ENCODE data around the gene ABCA6. TPM values are rescaled to one million over a fixed set of nuclear protein-coding genes. Genes with fewer than 3 reads are reported as not detected.

Gene ABCA6, protein sequence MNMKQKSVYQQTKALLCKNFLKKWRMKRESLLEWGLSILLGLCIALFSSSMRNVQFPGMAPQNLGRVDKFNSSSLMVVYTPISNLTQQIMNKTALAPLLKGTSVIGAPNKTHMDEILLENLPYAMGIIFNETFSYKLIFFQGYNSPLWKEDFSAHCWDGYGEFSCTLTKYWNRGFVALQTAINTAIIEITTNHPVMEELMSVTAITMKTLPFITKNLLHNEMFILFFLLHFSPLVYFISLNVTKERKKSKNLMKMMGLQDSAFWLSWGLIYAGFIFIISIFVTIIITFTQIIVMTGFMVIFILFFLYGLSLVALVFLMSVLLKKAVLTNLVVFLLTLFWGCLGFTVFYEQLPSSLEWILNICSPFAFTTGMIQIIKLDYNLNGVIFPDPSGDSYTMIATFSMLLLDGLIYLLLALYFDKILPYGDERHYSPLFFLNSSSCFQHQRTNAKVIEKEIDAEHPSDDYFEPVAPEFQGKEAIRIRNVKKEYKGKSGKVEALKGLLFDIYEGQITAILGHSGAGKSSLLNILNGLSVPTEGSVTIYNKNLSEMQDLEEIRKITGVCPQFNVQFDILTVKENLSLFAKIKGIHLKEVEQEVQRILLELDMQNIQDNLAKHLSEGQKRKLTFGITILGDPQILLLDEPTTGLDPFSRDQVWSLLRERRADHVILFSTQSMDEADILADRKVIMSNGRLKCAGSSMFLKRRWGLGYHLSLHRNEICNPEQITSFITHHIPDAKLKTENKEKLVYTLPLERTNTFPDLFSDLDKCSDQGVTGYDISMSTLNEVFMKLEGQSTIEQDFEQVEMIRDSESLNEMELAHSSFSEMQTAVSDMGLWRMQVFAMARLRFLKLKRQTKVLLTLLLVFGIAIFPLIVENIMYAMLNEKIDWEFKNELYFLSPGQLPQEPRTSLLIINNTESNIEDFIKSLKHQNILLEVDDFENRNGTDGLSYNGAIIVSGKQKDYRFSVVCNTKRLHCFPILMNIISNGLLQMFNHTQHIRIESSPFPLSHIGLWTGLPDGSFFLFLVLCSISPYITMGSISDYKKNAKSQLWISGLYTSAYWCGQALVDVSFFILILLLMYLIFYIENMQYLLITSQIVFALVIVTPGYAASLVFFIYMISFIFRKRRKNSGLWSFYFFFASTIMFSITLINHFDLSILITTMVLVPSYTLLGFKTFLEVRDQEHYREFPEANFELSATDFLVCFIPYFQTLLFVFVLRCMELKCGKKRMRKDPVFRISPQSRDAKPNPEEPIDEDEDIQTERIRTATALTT (N-terminal part only)
- total RNA-seq = 0.31 and 1.6 TPM in 2 replicates
- long read RNA-seq, partial matches to known transcripts = 0 of 2 reads
- long read RNA-seq, other reads (novel, unspliced or antisense) = 2 of 2 reads

DNA sequence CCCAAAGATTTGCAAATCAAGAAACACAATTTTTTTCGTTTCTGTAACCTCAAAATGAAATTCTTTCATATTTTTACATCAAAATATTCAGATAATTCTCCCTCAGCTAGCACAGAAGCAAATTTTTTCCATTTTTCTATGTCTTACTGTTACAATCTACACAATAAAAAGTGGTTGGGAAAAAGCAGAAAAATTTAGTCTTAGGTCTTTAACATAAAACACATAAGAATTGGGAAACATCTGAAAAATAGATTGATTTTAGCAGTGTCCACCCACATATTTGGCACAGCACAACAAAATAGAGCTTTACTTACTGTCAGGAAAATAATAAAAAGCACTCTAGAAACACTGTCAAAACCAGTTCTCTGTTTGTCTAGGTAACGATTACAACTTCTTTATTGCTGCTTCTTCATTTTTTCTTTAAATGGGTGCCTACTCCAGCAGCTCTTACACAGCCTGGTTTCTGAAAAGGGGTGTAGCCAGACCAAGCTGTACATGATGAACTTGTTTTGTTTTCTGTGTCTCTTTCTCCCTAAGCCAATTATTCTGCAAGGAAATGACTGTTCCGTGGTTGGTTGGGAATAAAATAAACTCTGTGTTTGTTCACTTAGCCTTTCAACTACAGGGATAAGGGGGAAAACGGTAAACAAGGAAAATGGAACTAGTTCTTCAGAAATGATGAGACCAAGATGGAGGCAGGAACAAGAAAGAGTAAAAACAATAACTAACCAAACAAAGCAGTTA is at the start of gene ABCA6:
ABCA6 (minus strand) TSS at position 465 of the 744 bp plus-strand sequence. CDS start 1,192 bp downstream, outside the sequence.
- Mint-ChIP-seq H3K4me3 (ENCODE audit: low read depth) (no peak within 1 kb of the TSS), H3K27ac (no peak within 1 kb of the TSS), H3K27me3 (no peaks in the 10 kb centered on the region), H3K4me1 (ENCODE audit: low read depth) (peaks cover 1% of the 10 kb centered on the region), H3K36me3 (ENCODE audit: insufficient read depth) (no peaks in the 10 kb centered on the region), H3K9me3 (ENCODE audit: low read depth) (no peaks in the 10 kb centered on the region)
- no peak for DNase-seq (ENCODE audit: low spot score, unreplicated experiment)
- TF ChIP-seq, protein P1, sequence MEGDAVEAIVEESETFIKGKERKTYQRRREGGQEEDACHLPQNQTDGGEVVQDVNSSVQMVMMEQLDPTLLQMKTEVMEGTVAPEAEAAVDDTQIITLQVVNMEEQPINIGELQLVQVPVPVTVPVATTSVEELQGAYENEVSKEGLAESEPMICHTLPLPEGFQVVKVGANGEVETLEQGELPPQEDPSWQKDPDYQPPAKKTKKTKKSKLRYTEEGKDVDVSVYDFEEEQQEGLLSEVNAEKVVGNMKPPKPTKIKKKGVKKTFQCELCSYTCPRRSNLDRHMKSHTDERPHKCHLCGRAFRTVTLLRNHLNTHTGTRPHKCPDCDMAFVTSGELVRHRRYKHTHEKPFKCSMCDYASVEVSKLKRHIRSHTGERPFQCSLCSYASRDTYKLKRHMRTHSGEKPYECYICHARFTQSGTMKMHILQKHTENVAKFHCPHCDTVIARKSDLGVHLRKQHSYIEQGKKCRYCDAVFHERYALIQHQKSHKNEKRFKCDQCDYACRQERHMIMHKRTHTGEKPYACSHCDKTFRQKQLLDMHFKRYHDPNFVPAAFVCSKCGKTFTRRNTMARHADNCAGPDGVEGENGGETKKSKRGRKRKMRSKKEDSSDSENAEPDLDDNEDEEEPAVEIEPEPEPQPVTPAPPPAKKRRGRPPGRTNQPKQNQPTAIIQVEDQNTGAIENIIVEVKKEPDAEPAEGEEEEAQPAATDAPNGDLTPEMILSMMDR (IDR thresholded peaks at IDR 0.05; ENCODE audit: unreplicated experiment) = no peak

DNA sequence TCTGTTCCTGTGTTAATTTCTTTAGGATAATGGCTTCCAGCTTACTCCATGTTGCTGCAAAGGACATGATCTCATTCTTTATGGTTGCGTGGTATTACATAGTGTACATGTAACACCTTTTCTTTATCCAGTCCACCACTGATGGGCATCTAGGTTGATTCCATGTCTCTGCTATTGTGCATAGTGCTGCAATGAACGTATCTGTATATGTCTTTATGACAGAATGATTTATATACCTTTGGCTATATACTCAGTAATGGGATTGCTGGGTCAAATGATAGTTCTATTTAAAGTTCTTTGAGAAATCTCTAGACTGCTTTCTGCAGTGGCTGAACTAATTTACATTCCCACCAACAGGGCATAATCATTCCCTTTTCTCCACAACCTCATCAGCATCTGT is 47.1 kb upstream of the ABCA6 start:
- H3K27me3 Mint-ChIP-seq = no peaks in the 10 kb centered on the region
- TF ChIP-seq, protein P1 (IDR thresholded peaks at IDR 0.05; ENCODE audit: unreplicated experiment) = no peak
- no peak for DNase-seq (ENCODE audit: low spot score, unreplicated experiment)
- H3K4me3 Mint-ChIP-seq (ENCODE audit: low read depth) = no peak overlapping the region
- no peaks in the 10 kb centered on the region for H3K9me3 Mint-ChIP-seq (ENCODE audit: low read depth)
- no peak overlapping the region for H3K27ac Mint-ChIP-seq
- no peaks in the 10 kb centered on the region for H3K36me3 Mint-ChIP-seq (ENCODE audit: insufficient read depth)
- H3K4me1 Mint-ChIP-seq (ENCODE audit: low read depth) = peaks cover 5% of the 10 kb centered on the region

DNA sequence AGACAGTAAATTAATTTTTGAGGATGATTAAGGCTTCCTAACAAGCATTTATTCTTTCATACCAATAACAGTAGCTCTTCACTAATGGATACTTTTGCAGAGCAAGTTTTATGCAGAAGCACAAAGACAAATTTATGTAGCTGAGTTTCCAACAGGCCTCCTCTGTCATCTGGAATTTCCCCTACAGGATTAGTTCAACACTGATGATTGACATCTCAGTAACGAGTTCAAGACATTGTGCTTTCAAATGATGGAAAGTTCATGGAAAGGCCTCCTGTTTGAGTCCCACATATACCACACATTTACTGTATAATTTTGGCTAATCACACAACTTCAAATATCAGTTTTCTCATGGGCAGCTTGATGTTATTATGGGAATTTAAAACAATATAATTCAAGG is 46.4 kb upstream of the ABCA6 start:
- Mint-ChIP-seq H3K36me3 (ENCODE audit: insufficient read depth) (no peaks in the 10 kb centered on the region), H3K4me3 (ENCODE audit: low read depth) (no peak overlapping the region), H3K27ac (no peak overlapping the region), H3K4me1 (ENCODE audit: low read depth) (peaks cover 5% of the 10 kb centered on the region), H3K27me3 (no peaks in the 10 kb centered on the region), H3K9me3 (ENCODE audit: low read depth) (no peaks in the 10 kb centered on the region)
- TF ChIP-seq, protein P1 (IDR thresholded peaks at IDR 0.05; ENCODE audit: unreplicated experiment) = no peak
- no peak for DNase-seq (ENCODE audit: low spot score, unreplicated experiment)

DNA sequence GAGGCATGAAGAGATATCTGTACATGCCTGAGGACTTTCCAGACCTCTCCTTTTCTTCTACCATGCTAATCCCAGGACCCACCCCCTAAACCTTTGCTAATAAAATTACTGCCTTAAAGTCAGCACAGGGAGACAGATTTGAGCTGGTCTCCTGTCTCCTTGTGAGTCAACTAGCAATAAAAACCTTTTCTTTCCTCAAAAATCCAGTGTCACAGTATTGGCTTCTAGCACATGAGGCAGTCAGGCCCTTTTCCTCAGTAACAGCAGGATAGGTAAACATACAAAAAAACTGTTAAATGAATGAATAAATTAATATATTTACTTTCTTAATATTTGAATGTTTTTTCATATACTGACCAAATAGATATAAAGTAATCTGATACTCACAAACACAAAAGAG is 45.6 kb upstream of the ABCA6 start:
- no peak overlapping the region for H3K27ac Mint-ChIP-seq
- H3K36me3 Mint-ChIP-seq (ENCODE audit: insufficient read depth) = no peaks in the 10 kb centered on the region
- no peak for DNase-seq (ENCODE audit: low spot score, unreplicated experiment)
- peaks cover 5% of the 10 kb centered on the region for H3K4me1 Mint-ChIP-seq (ENCODE audit: low read depth)
- TF ChIP-seq, protein P1 (IDR thresholded peaks at IDR 0.05; ENCODE audit: unreplicated experiment) = no peak
- no peaks in the 10 kb centered on the region for H3K27me3 Mint-ChIP-seq
- no peak overlapping the region for H3K4me3 Mint-ChIP-seq (ENCODE audit: low read depth)
- H3K9me3 Mint-ChIP-seq (ENCODE audit: low read depth) = no peaks in the 10 kb centered on the region
